ENCODE data around the gene TRIM8.
"Not testable (repeated sequence)": the region's sequence is repeated elsewhere in the genome, so short reads cannot be mapped to it uniquely, and the experiment has no call there.

TRIM8 gene

GRCh38 chr10:102658802-102659201, 14.5 kb downstream of the TRIM8 start:
- TF ChIP-seq ZFX (IDR thresholded peaks at IDR 0.05; ENCODE audit: borderline replicate concordance), result no peak
- TF ChIP-seq CTCF (IDR thresholded peaks at IDR 0.05), result no peak
- peak overlapping the region; percentile 30; the same call in 1 of the 2 replicates for H3K27ac ChIP-seq

GRCh38 chr10:102660888-102661657, 16.8 kb downstream of the TRIM8 start:
- no peak for TF ChIP-seq ZFX (IDR thresholded peaks at IDR 0.05; ENCODE audit: borderline replicate concordance)
- TF ChIP-seq CTCF (IDR thresholded peaks at IDR 0.05), result no peak
- no peak overlapping the region for H3K27ac ChIP-seq

- H3K27ac ChIP-seq, result no peak overlapping the region
- TF ChIP-seq CTCF (IDR thresholded peaks at IDR 0.05) (no peak), ZFX (IDR thresholded peaks at IDR 0.05; ENCODE audit: borderline replicate concordance) (no peak)
Measured at GRCh38 chr10:102661658-102662028, 17.4 kb downstream of the TRIM8 start.

GRCh38 chr10:102665904-102666509, 21.7 kb downstream of the TRIM8 start:
- no peak for TF ChIP-seq ZFX (IDR thresholded peaks at IDR 0.05; ENCODE audit: borderline replicate concordance)
- no peak for TF ChIP-seq CTCF (IDR thresholded peaks at IDR 0.05)
- H3K27ac ChIP-seq, result no peak overlapping the region

- H3K27ac ChIP-seq, result not testable (repeated sequence)
Measured at GRCh38 chr10:102667411-102667810, 23.1 kb downstream of the TRIM8 start.

- H3K27ac ChIP-seq, result no peak overlapping the region
- TF ChIP-seq ZFX (IDR thresholded peaks at IDR 0.05; ENCODE audit: borderline replicate concordance) (no peak), CTCF (IDR thresholded peaks at IDR 0.05) (no peak)
Measured at GRCh38 chr10:102668326-102669107, 24.2 kb downstream of the TRIM8 start.

GRCh38 chr10:102669206-102670064, 25.2 kb downstream of the TRIM8 start:
- TF ChIP-seq ZFX (IDR thresholded peaks at IDR 0.05; ENCODE audit: borderline replicate concordance), result no peak
- peak; percentile 33 for TF ChIP-seq CTCF (IDR thresholded peaks at IDR 0.05)
- H3K27ac ChIP-seq, result no peak overlapping the region
